Stimulated activated CD8-positive, alpha-beta memory T cell treated with anti-CD3 and anti-CD28 coated beads, Interleukin-15, amount 100 ng/mL, for 48 hours (primary cell): Measurements from ENCODE around the gene ZBTB16.

ENCODE experiments used
- DNase-seq, 2 donors: peaks; one replicate each; pipeline ENCODE4 v3.0.0-alpha.2; 2020; ENCODE audit warnings: low read depth in 2 of 2

ZBTB16 gene

GRCh38 chr11:114281388-114281956 is 222.0 kb downstream of the ZBTB16 start:
- no peak for DNase-seq

DNA sequence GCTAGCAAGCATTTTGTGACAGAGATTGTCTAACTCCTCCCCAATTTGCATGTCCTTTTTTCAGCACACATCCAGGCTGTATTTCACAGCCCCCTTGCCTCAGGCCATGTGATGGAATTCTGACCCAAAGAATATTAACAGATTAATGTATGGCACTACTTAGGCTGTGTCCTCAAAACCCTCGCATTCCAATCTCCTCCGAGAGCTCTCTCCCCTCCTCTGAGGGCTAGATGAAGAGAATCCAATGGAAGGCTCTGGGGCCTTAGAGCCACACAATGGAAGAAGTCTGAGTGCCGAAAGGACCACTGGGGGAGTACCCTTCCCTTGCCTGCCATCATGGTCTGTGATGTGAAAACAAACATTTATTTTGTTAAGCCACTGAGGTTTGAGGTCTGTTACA is 223.0 kb downstream of the ZBTB16 start:
- no peak for DNase-seq

DNA sequence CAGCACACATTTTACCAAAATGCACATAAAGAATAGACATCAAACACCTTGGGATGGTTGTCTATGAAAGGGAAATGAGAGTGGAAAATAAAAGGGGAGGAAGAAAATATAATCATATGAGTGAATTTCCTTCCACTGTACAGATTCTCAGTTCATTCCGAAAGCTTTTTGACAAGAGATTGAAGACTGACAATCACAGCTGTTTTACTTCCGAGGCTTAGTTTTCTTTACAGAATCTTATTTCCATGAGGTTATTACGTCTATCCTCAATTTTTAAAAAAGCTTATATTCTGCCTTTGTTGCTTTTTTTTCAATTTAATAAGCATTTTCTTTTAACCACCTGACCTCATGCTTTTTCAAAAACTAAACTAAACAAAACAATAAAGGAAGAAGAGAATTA is 223.9 kb downstream of the ZBTB16 start:
- DNase-seq = no peak

- DNase-seq = no peak
These were observed 224.5 kb downstream of the ZBTB16 start for GRCh38 chr11:114284021-114284420.

- no peak for DNase-seq
These were observed 225.4 kb downstream of the ZBTB16 start for GRCh38 chr11:114284914-114285313.

DNA sequence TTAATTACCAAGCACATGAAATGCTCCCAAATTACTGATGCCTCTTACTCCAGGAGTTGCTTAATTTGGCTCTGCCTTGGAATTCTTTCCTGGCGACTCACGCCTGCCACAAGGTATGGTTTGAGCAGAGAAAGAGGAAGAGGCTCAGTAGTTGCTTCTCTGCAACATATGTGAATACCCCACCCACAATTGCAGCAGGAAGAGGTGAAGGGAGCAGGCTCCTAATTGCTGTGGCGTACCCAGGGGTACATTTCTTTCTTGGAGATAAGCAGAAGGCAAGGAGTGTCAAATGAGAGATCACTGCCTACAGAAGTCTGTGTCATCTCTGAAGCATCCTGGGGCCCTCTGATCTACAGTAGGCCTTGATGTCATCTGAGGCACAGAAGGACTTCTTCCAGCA is 226.1 kb downstream of the ZBTB16 start:
- no peak for DNase-seq

DNA sequence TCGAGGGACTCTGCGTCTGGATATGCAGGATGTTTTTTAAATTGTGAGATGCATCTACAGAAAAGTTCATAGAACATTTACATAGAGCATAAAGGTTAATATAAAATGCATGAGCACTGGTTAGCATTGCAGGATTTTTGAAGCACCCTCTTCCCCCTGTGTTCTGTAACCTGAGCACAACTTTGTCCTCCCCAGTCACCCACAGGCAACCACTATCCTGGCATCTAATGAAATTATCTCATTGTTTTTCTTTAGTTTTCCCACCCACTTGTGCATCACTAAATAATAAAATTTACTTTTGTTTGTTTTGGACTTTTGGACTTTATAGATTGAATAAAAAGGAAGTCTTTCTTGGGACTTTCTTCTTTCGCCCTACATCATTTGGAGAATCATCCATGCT is 226.7 kb downstream of the ZBTB16 start:
- no peak for DNase-seq

DNA sequence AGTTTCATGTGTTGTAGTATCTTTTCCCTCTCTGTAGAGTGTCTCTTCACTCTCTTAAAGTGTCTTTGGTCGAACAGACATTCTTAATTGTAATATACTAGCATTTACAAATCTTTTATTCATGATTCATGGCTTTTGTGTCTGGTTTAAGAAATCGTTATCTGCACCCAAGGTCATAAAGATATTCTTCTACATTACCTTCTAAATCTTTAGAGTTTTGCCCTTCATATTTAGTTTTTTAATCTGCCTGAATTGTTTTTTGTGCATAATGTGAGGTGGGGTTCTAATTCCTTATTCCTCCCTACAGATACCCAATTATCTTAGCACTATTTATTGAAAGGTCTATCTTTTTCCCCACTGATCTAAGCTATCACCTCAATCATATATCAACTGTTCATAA is 227.6 kb downstream of the ZBTB16 start:
- no peak for DNase-seq

GRCh38 chr11:114288136-114288535 is 228.6 kb downstream of the ZBTB16 start:
- DNase-seq = no peak

DNA sequence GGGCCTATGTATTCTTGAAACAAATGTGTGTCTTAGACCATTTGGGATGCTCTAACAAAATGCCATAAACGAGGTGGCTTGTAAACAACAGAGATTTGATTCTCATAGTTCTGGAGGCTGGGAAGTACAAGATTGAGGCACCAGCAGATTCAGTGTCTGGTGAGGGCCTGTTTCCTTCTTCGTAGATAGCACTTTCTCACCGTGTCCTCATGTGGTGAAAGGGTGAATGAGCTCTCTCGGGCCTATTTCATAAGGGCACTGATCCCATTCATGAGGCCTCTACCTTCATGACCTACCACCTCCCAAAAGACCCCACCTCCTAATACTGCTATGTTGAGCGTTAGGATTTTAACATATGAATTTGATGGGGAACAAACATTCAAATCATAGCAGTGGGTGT is 230.3 kb downstream of the ZBTB16 start:
- DNase-seq = no peak

DNA sequence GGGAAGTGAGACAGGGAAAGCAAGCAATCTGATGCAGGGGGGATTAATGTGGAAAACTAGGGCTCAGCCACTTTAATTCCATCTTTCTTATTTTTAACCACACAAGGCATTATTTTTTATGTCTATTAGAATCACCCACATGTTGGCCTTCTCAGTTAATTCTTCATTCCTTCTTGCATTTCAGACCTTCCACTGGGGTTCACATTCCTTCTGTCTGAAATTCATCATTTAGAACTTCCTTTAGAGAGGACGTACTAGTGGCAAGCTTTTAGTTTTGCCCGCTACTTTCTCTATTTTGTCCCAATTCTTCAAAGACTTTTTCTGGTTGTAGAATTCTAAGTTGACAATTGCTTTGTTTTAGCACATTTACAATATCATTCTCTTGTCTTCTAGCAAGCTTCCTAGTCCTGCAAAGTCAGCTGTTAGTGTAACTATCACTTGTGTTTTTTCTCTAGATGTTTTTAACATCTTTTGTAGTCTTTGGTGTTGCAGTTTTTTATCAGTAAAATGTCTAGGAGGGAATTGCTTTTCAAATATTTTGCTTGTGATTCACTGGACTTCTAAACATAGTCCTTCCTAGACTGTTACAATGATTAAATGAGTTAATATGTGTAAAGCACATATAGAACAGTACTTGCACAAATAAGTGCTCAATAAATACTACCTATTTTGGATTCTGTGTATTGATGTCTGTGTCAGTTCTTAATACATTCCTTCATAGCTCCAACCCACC is 231.2 kb downstream of the ZBTB16 start:
- DNase-seq = no peak

- no peak for DNase-seq
These were observed 231.9 kb downstream of the ZBTB16 start for GRCh38 chr11:114291381-114291780.

GRCh38 chr11:114291842-114292680 is 232.6 kb downstream of the ZBTB16 start:
- DNase-seq = no peak

GRCh38 chr11:114293201-114293711 is 233.7 kb downstream of the ZBTB16 start:
- DNase-seq = no peak

DNA sequence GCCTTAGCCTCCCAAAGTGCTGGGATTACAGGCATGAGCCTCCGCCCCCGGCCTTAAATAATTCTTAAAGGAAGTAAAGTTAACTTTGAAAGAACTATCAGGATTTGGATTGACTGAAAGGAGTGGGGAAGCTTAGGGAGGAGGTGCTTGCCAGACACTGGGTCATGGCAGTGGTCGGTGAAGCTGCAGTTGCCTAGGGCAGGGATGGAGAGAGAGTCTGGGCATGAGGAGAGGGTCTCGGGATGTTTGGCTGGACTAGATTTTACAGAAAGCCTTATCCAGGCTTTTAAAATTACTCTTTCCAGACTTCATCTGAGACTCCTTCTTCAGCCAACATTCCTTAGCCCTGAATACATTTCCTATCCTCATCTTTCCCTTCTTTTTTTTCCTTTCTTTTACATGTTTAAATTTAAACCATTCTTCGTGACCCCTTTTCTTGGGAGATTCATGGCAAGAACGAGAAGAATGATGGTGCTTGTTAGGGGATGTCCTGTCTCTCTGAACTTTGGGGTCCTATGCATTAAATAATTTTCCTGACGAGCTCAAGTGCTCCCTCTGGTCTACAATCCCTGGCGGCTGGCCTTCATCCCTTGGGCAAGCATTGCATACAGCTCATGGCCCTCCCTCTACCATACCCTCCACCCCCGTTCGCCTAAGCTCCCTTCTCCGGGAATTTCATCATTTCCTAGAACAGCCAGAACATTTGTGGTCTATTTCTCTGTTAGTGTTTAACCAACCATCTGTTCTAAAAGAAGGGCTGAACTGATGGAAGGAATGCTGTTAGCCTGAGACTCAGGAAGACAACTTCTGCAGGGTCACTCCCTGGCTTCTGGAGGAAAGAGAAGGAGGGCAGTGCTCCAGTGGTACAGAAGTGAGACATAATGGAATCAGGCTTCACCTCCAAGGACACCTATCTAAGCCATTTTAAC is 236.4 kb downstream of the ZBTB16 start, which contains the start of gene NNMT:
Gene NNMT (plus strand): TSS at position 724 of the 929 bp plus-strand sequence. CDS start 158 bp downstream, at position 882.
- no peak for DNase-seq

GRCh38 chr11:114296605-114297372 is 237.3 kb downstream of the ZBTB16 start:
- DNase-seq = no peak

GRCh38 chr11:114297806-114298709 is 238.5 kb downstream of the ZBTB16 start:
- DNase-seq = no peak

DNA sequence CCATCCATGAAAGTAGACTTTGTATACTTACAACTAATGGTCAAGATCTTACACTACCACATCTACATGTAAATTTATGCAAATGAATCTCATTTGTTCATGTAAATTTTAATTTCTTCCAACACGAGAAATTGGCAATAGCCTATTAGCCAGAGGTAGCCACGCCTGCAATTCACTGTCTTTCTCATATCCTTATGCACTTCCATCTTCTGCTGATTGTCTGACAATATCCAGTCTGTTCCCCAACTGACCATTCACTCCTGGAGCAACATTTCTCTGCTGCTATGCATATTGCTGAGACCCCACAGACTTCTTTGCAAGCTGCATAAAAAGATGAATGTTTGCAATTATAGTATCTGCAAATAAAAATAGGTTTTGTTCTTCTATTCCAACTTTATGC is 239.2 kb downstream of the ZBTB16 start:
- no peak for DNase-seq
